Measurements from ENCODE around the gene RND2. TPM values are rescaled to one million over a fixed set of nuclear protein-coding genes. Genes with fewer than 3 reads are reported as not detected.

The RND2 gene
- total and polyA plus RNA-seq, 9 of the 15 experiments (the other 6 are each of a cell fraction or from before 2014, with no cell fraction given) = 0.15 to 1.9 (median 0.98) TPM

DNA sequence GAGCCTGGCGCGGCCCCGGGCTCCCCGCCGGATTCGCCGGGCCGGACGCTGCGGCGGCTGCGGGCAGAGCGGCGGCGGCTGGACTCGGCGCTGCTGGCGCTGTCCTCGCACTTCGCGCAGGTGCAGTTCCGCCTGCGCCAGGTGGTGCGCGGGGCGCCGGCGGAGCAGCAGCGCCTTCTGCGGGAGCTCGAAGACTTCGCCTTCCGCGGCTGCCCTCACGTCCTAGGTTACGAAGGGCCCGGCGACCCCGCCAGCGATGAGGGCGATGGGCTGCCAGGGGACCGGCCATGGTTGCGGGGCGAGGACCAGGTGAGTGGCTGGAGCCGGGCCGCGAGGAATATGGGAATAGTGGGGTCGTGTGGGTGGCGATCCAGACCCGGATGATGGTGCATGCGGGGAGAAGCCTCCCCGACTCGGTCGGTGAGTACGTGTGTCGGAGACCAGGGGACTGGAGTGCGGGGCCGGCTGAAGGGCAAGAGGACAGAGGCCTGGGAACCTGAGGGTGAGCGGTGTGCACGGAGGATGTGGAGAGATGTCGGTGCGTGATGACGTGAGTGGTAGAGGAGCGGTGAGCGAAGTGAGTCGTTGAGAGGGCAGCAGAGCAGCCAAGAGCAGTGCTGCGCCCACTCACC is 44.1 kb upstream of the RND2 start (continued):
- TF ChIP-seq ZFP1 (CRISPR knock-in tag; IDR thresholded peaks at IDR 0.05) = no peak
- TF ChIP-seq, protein P1, sequence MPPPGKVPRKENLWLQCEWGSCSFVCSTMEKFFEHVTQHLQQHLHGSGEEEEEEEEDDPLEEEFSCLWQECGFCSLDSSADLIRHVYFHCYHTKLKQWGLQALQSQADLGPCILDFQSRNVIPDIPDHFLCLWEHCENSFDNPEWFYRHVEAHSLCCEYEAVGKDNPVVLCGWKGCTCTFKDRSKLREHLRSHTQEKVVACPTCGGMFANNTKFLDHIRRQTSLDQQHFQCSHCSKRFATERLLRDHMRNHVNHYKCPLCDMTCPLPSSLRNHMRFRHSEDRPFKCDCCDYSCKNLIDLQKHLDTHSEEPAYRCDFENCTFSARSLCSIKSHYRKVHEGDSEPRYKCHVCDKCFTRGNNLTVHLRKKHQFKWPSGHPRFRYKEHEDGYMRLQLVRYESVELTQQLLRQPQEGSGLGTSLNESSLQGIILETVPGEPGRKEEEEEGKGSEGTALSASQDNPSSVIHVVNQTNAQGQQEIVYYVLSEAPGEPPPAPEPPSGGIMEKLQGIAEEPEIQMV (tag; conservative IDR thresholded peaks at IDR 0.05; ENCODE audit: low read depth) = no peak
- TF ChIP-seq RFX1 (IDR thresholded peaks at IDR 0.05) = no peak
- 0 out of 2 replicates have a peak, but pooled peaks have one; percentile 61 for TF ChIP-seq MTA1 (IDR thresholded peaks at IDR 0.05; ENCODE audit: borderline replicate concordance)
- no peak for TF ChIP-seq MEF2A (IDR thresholded peaks at IDR 0.05; ENCODE audit: control insufficient read depth, low read depth, low read length)
- TF ChIP-seq PHF20 (IDR thresholded peaks at IDR 0.05; ENCODE audit: partially characterized antibody) = peak; percentile 47
- no peak for TF ChIP-seq ZNF175 (CRISPR knock-in tag; IDR thresholded peaks at IDR 0.05; ENCODE audit: low read depth)
- TF ChIP-seq CBX2 (IDR thresholded peaks at IDR 0.05; ENCODE audit: insufficient read depth, low read length, poor library complexity, severe bottlenecking) = no peak
- TF ChIP-seq RB1 (IDR thresholded peaks at IDR 0.05; ENCODE audit: low read depth) = peak; percentile 56; the same call in 1 of the 2 replicates
- TF ChIP-seq, protein P2, sequence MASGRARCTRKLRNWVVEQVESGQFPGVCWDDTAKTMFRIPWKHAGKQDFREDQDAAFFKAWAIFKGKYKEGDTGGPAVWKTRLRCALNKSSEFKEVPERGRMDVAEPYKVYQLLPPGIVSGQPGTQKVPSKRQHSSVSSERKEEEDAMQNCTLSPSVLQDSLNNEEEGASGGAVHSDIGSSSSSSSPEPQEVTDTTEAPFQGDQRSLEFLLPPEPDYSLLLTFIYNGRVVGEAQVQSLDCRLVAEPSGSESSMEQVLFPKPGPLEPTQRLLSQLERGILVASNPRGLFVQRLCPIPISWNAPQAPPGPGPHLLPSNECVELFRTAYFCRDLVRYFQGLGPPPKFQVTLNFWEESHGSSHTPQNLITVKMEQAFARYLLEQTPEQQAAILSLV (tag; IDR thresholded peaks at IDR 0.05) = no peak
- TF ChIP-seq, protein P3, sequence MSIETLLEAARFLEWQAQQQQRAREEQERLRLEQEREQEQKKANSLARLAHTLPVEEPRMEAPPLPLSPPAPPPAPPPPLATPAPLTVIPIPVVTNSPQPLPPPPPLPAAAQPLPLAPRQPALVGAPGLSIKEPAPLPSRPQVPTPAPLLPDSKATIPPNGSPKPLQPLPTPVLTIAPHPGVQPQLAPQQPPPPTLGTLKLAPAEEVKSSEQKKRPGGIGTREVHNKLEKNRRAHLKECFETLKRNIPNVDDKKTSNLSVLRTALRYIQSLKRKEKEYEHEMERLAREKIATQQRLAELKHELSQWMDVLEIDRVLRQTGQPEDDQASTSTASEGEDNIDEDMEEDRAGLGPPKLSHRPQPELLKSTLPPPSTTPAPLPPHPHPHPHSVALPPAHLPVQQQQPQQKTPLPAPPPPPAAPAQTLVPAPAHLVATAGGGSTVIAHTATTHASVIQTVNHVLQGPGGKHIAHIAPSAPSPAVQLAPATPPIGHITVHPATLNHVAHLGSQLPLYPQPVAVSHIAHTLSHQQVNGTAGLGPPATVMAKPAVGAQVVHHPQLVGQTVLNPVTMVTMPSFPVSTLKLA (conservative IDR thresholded peaks at IDR 0.05) = no peak
- TF ChIP-seq, protein P4, sequence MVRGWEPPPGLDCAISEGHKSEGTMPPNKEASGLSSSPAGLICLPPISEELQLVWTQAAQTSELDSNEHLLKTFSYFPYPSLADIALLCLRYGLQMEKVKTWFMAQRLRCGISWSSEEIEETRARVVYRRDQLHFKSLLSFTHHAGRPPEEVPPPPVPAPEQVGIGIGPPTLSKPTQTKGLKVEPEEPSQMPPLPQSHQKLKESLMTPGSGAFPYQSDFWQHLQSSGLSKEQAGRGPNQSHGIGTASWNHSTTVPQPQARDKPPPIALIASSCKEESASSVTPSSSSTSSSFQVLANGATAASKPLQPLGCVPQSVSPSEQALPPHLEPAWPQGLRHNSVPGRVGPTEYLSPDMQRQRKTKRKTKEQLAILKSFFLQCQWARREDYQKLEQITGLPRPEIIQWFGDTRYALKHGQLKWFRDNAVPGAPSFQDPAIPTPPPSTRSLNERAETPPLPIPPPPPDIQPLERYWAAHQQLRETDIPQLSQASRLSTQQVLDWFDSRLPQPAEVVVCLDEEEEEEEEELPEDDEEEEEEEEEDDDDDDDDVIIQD (CRISPR knock-in tag; IDR thresholded peaks at IDR 0.05) = no peak
- TF ChIP-seq, protein P5, sequence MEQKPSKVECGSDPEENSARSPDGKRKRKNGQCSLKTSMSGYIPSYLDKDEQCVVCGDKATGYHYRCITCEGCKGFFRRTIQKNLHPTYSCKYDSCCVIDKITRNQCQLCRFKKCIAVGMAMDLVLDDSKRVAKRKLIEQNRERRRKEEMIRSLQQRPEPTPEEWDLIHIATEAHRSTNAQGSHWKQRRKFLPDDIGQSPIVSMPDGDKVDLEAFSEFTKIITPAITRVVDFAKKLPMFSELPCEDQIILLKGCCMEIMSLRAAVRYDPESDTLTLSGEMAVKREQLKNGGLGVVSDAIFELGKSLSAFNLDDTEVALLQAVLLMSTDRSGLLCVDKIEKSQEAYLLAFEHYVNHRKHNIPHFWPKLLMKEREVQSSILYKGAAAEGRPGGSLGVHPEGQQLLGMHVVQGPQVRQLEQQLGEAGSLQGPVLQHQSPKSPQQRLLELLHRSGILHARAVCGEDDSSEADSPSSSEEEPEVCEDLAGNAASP (IDR thresholded peaks at IDR 0.05) = no peak
- peak; percentile 37 for TF ChIP-seq MEIS2 (IDR thresholded peaks at IDR 0.05; ENCODE audit: partially characterized antibody)
- peak; percentile 46 for TF ChIP-seq FUS (optimal IDR thresholded peaks at IDR 0.05; ENCODE audit: low read depth, low read length)
- no peak for TF ChIP-seq RBM34 (IDR thresholded peaks at IDR 0.05; ENCODE audit: borderline replicate concordance, insufficient read depth, low read length)
- no peak for TF ChIP-seq ZNF184 (CRISPR knock-in tag; IDR thresholded peaks at IDR 0.05)
- no peak for TF ChIP-seq ELF2 (CRISPR knock-in tag; IDR thresholded peaks at IDR 0.05)
- TF ChIP-seq, protein P6, sequence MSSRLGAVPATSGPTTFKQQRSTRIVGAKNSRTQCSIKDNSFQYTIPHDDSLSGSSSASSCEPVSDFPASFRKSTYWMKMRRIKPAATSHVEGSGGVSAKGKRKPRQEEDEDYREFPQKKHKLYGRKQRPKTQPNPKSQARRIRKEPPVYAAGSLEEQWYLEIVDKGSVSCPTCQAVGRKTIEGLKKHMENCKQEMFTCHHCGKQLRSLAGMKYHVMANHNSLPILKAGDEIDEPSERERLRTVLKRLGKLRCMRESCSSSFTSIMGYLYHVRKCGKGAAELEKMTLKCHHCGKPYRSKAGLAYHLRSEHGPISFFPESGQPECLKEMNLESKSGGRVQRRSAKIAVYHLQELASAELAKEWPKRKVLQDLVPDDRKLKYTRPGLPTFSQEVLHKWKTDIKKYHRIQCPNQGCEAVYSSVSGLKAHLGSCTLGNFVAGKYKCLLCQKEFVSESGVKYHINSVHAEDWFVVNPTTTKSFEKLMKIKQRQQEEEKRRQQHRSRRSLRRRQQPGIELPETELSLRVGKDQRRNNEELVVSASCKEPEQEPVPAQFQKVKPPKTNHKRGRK (tag; IDR thresholded peaks at IDR 0.05) = no peak

Data from K562 (cell line).